Stimulated activated CD8-positive, alpha-beta memory T cell treated with anti-CD3 and anti-CD28 coated beads, Interleukin-7, amount 100 ng/mL, for 48 hours (primary cell): ENCODE data around the gene TCIRG1.

Experiments used
- DNase-seq, 2 donors: peaks; one replicate each; pipeline ENCODE4 v3.0.0-alpha.2; 2020; ENCODE audit warnings: low read depth in 1 of 2; ENCODE audit errors: extremely low read depth in 1 of 2

Gene TCIRG1

DNA sequence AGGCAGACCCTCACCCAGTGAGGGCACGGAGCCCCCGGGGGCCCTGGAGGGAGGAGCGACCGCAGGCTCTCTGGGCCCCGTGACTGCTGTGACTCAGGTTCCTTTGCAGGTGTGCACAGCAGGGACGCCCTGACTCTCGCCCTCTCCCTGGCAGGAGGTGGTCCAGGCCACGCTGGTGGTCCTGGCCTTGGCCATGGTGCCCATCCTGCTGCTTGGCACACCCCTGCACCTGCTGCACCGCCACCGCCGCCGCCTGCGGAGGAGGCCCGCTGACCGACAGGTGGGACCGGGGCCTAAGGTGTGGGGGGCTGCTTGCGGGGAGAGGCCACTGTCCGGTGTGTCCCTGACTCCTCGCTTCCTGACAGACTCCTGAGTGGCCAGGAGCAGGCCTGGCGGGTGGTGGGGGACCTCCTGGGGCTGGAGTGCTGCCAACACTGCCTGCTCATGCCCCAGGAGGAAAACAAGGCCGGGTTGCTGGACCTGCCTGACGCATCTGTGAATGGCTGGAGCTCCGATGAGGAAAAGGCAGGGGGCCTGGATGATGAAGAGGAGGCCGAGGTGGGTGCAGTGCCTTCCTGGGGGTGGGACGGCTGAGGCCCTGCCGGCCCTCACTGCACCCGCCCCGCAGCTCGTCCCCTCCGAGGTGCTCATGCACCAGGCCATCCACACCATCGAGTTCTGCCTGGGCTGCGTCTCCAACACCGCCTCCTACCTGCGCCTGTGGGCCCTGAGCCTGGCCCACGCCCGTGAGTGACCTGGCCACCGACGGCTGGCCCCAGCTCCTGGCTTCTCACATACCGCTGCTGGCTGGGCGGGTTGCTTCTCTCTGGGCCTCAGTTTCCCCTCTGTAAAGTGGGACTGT lies 10.9 kb downstream of the TCIRG1 start:
- no peak for DNase-seq

DNA sequence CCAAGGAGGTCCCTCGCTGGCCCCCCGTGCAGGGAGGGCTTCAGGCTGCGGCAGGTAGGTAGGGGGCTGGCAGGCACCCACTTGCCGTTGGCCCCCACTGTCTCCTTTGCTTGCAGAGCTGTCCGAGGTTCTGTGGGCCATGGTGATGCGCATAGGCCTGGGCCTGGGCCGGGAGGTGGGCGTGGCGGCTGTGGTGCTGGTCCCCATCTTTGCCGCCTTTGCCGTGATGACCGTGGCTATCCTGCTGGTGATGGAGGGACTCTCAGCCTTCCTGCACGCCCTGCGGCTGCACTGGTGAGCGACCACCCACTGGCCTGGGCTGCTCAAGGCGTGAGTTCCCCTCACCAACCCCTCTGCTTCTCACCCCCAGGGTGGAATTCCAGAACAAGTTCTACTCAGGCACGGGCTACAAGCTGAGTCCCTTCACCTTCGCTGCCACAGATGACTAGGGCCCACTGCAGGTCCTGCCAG lies 11.6 kb downstream of the TCIRG1 start:
- no peak for DNase-seq

DNA sequence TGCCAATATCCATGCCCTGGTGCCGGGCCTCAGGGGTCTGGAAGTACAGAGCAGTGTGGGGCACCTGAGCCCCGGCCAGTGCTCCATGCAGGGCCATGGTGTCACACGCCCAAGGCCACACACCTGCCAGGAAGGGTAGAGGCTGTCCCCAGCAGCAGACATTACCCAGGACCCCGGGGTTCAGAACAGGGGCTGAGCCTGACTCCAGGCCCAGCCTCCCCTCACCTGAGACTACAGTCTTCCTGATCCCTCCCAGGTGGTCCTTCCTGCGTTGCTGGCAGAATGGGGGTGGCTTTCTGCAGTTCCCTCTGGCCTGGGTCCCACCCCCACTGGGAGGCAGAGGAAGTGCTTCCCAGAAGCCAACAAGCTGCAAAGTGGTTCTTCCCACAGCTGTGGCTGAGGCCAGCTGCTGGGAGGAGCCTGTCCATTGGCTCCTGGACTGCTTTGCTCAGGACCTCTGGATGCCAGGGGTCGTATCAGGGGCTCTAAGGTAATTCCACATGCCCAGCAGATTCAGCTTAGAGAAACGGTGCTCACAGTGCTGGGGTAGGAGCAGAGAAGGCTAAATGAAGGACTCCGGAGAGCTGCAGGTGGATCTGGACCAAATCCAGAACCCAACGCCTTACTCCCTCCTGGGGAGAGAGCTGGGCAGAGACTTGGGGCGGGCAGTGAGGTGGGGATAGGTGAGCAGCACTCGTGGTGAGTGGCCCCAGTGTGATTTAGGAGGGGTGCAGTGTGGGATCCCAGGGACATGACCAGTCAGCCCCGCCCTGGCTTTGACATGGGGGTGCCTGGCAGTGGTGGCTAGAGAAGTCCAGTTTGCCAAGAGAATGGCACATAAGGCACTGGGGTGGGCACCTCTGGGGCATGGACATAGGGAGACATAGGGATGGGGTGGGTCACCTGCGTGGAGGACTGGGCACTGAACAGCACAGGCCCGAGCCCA lies 12.6 kb downstream of the TCIRG1 start:
- DNase-seq: no peak

DNA sequence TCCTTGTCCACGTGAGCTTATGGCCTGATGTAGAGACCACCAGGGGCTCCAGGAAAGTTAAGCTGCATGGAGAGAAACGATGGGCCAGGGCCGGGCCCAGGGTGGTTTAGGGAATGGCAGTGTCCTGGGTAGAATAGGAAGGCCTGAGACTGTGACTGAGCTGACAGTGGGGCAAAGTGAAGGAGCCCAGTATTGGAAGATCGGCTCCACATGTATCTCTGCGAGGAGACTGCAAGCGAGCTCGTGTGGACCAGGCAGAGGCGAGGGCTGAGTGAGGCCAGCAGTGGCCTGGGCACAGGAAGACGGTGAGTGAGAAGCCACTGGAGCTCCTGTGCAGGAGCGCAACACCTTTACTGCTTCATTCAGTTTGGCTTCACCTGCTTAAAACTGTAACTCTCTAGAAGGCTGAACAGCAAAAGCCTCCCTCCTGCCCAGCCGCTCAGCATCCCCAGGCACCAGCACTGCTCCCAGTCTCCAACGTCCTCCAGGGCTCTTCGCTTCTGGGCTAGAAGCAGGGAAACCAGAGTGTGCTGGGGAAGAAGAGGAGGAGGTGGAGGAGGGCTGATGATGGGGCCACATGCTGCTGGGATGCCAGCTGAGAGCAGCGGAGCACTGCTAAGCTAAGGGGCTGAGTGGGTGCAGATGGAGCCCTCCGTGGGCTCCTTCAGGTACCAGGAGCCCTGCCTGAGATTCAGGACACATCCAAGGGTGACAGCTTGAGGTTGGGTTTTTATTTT lies 13.5 kb downstream of the TCIRG1 start:
- DNase-seq: no peak

DNA sequence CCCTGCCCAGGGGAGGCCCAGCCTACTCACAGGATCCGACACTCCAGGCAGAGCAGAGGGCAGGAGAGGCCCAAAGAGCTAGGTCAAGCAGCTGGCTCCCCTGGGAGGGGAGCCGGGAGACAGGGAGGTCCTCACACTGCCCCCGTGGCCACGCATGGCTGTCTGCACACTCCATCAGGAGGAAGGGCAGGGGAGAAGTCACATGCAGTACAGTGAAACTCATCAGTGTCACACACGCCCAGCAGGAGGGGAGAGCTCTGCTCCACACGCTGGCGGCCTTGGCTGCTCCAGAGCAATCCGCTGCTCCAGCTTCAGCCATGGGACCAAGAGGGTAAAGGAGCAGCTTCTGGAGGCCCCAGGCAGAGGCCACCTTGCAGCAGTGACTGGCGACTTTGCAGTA lies 14.3 kb downstream of the TCIRG1 start:
- no peak for DNase-seq

DNA sequence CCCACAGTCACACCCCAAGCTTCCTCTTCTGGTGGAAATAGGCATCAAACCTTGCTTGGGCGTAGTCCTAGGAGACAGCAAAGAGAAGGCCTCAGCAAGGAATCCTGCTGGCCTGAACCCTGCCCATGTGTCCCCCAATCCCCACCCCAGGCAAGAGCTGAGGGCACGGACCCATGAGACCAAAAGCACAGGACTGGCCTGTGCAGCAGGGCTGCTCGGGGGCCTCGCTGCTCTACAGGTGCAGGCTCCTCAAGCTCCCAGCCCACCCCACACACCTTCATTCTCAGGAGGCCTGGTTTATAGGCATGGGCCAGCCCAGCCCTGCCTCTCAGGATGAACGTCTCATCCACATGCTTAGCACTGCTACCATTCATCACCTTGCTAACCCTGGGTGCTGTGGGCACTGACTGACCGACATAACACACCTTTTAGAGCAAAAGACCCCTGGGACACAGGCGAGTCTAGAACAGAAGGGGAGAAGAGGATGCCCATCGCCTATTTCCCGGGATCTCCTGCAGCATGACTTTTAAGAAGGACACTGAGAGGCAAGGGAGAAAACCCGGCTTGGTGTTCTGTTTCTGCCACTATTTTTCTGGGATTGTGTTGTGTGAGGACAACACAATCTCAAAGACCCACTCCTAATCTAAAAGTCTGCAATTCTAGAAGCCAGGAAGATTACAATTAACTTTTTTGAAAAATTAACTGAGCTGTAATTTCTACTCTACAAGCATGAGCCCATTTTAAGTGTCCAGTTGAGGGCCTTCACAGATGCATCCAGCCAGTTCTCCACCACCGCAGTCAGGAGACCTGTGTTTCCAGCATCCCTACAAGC lies 15.4 kb downstream of the TCIRG1 start:
- no peak for DNase-seq

DNA sequence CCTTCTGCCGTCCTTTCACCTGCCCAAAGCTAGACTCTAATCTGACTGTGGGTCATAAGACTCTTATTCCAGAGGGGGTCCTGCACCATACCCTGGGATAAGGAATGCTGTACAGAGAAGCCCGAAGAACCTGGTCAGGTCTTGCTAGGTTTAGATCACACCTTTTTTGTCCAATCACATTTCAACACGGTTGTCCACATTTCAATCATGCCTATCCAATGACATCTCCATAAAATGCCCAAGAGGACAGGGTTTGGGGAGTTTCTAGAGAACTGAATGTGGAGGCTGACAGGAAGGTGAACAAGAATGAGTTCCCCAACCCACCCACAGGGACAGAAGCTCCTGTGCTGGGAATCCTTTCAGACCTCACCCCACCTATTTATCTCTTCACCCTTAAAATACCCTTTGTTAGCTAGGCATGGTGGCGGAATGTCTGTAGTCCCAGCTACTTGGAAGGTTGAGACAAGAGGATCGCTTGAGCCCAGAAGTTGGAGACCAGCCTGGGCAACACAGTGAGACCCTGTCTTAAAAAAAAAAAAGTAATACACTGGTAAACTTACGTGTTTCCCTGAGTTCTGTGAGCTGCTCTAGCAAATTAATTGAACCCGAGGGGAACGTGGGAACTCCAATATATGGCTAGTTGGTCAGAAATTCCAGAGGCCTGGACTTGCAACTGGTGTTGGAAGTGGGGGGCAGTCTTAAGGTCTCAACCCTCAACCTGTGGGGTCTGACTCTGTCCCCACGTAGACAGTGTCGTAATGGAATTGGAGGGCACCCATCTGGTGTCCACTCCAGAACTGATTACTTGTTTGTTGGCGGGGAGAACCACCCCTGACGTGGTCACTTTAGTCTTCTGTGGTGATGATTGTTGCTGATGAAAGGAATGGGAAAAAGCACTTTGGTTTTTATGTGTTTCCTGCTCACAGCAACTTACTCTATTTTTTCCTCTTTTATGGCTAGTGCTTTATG lies 17.8 kb downstream of the TCIRG1 start:
- DNase-seq: no peak

DNA sequence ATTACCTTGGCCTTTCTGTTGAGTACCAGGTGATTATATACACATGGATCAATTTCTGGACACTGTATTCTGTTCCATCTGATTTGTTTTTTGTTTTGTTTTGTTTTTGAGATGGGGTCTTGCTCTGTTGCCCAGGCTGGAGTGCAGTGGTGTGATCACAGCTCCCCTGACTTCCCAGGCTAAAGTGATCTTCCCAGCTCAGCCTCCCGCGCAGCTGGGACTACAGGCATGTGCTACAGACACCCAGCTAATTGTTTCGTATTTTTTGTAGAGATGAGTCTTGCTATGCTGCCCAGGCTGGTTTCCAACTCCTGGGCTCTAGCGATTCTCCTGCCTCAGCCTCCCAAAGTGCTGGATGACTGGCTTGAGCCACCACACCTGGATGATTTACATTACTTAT lies 19.0 kb downstream of the TCIRG1 start:
- no peak for DNase-seq

DNA sequence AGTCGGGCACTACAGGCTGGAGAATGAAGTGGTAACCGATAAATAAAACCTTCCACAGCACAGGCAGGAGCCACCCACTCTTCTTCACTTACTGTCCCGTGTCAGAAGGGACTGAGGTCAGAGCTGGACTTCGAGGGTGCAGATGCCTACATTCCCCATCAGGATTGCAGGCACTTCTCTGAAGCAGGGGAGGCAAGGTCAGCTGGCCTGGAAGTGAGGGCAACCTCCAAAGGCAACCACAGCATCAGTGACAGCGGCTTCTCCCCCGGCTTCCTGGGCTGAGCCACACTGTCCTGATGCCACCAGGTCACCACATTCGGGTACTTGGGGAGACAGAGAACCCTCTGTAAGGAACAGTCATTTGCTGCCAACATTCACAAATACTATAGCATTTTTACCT lies 22.7 kb downstream of the TCIRG1 start:
- DNase-seq: no peak

DNA sequence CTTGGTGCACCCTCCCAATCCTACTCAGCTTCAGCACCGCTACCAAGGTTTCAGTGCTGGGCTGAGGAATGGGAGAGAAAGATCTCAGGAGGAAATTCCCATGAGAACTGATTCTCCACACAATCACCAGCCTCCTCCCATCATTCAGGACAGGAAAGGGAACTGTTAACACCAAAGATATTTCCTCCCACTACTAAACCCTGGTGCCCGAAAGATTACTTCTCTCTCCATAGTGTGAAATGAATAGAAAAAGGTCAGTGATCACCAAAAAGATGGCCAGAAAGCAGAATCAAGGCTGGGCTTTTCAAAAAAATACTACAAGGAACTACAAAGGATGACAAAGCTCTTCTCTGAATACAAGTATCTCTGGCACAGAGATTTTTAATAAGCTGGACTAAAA lies 26.1 kb downstream of the TCIRG1 start:
- DNase-seq: no peak

DNA sequence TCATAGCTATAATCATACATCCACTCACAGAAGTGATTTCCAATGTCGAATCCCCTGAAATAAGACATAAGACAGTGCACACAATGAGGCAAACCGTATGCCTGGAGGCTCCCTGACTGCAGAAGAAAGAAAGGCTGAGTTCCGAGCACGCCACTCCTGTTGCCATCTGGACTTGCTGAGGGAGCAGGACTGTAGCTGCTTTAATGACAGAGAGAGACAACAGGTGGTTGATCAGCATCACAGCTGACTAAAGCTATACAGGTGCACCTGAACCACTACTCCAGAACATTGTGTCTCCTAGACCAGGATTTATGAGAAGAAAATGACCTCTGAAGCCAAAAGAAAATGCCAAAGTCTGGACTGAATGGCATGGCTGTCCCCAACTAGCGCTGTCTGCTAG lies 27.0 kb downstream of the TCIRG1 start:
- no peak for DNase-seq

DNA sequence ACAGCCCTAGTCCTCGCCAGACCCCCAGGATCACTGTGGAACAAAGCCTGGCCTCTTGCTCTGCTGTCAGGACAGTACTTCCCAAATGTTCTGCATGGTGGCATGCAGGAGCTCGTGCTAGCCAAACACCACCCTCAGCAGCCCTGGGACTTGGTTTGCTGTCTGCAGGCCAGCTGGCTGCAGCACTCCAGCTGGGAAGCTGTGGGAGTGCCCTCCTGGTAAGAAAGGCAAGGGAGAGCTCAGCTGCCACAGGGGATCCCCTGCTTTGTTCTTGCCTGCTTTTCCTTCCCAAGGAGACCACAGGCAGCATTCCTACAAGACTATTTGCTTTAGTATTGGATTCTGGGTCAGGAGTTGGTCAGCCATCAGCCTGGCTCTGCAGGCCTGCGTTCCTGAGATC lies 27.9 kb downstream of the TCIRG1 start:
- DNase-seq: no peak

DNA sequence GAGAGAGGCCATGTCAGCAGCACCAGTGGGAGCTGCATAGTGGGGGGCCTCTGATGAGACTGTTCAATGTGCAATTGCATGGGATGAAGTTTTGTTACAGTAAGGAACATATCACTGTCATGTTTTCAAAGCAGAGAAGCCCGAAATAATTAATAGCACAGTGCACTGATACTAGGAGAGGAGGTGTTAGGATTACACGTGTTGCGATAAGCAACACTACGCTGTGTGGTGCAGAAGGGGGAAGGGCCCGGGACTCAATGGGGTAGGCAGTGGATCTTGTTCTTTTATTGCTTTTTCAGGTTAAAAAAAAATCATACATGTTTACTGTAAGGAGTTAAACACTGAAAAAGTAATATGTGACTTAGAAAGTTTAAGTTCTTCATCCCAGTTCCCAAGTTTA lies 29.2 kb downstream of the TCIRG1 start:
- DNase-seq: no peak

DNA sequence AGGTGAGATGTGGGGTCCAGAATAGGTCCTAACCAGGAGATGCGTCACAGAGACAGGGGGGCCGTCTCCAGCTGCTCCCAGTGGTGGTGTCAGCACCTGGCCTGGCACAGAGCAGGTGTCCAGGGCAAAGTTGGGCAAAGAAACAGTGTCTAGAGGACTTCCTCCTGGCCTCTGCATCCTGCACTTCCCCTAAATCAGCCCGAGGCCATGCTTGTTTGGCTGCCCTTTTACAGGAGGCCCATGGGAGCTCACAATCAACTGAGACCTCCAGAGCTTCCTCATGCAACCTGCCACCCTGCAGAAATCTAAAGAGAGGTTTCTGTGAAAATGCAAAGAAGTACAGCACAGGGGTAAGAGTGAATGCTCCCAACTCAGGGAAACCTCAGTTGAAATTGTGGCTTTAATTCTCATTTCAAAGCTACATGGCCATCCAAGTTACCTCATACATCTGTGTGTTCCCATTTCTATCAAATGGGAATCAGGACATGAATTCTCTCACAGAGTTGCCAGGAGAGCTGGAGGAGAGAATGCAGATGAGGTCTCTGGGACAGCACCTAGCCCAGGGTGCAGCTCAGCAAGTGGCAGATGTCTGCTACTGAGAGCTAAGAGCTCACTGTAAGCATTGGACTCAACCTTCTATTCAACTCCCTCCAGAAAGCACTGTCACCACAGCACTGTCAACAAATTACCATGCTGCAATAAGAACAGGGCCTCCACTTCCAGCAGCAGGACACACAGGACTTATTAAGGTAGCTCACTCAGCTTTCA lies 32.6 kb downstream of the TCIRG1 start:
- DNase-seq: no peak

DNA sequence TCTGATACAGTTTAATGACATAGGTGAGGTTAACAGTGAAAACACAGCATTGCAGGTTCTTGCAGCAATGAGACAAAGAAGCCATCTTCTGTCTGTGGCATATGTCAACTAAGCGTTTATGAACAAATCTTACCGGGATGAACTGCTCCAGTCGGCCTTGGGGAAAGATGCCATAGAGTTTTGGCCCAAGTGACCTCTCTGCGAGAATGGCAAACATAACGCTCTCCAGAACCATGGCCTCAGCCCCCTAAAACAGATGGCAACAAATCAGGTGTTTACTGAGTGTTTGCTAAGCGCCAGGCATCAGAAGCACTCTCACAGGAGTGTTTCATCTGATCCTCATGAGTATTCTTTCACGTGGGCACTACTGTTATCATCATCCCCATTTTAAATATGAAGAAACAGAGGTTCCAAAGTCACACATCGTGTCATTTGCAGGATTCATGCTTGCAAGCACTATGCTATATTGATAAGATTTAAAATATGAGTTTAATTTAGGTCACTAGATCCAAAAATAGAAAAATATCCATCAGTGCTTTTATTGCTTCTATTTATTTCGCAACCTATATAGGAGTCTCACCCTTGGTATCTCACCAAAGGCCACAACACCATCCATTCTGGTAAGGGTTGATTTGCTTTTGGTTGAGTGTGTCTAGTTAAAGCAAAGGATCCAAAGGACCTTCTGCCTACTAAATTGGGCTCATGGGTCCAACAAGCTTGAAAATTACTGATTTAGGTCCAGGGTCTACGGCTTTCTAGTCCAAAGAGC lies 35.9 kb downstream of the TCIRG1 start:
- DNase-seq: no peak

DNA sequence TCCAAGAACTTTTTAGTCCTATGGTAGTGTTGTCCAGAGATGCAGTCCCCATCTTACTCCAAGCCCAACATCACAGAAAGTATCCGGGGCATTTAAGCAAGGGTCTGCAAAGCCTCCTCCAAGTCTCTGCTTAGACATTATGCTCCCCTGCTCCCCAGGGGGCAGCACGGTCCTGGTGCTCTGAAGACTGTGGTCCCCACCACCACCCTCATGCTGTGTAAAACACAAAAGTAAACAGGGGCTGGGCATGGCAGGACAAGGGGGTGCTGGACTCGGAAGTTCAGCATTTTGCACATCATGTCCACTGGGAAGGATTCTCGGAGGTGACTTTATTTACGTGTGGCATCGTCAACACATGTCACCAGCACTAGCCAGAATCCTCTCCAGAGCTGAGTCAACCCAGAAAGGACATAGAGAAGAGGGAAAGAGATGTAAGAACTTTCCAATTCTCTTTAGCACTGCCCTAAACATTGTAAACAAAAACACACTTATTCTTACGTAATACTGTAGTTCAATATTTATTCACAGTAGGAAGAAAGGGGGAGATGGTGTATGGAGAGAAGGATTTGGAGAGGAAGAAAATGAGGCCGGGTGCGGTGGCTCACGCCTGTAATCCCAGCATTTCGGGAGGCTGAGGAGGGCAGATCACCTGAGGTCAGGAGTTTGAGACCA lies 37.7 kb downstream of the TCIRG1 start:
- DNase-seq: no peak
